GM12873 (cell line): ENCODE data around the gene FJX1.

Source experiments
- TF ChIP-seq, protein P1 (sequence below): IDR thresholded peaks from 2 replicates; pipeline ENCODE4 v1.5.1; 2012; ENCODE audit warnings: low read depth, mild to moderate bottlenecking, moderate library complexity, low read length, control low read depth; ENCODE audit not compliant: insufficient read depth; ENCODE audit errors: missing control alignments

The FJX1 gene

DNA sequence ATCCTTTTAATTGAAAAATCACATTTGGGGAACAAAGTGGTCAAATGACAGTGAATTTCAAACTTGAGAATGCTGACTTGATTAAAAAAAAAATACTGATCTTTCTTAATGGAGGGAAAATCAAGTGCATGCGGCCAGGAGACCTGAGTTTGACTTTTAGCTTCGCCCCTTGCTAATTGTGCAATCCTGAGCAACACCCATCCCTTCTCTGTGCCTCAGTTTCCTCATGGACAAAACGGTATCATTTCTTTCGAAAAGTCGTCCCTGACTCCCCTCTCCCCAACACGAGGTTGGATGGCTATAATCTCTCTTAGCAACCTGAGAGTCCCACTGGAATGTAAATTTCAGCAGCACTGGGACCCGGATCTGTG, 959 bp upstream of the FJX1 start:
- TF ChIP-seq, protein P1, sequence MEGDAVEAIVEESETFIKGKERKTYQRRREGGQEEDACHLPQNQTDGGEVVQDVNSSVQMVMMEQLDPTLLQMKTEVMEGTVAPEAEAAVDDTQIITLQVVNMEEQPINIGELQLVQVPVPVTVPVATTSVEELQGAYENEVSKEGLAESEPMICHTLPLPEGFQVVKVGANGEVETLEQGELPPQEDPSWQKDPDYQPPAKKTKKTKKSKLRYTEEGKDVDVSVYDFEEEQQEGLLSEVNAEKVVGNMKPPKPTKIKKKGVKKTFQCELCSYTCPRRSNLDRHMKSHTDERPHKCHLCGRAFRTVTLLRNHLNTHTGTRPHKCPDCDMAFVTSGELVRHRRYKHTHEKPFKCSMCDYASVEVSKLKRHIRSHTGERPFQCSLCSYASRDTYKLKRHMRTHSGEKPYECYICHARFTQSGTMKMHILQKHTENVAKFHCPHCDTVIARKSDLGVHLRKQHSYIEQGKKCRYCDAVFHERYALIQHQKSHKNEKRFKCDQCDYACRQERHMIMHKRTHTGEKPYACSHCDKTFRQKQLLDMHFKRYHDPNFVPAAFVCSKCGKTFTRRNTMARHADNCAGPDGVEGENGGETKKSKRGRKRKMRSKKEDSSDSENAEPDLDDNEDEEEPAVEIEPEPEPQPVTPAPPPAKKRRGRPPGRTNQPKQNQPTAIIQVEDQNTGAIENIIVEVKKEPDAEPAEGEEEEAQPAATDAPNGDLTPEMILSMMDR: no peak

DNA sequence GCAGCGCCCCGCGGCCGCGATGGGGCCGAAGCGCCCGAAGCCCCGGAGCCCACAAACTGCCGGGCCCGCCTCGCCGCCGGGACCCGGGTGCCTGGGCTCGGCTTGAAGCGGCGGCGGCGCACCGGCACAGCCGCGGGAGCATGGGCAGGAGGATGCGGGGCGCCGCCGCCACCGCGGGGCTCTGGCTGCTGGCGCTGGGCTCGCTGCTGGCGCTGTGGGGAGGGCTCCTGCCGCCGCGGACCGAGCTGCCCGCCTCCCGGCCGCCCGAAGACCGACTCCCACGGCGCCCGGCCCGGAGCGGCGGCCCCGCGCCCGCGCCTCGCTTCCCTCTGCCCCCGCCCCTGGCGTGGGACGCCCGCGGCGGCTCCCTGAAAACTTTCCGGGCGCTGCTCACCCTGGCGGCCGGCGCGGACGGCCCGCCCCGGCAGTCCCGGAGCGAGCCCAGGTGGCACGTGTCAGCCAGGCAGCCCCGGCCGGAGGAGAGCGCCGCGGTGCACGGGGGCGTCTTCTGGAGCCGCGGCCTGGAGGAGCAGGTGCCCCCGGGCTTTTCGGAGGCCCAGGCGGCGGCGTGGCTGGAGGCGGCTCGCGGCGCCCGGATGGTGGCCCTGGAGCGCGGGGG, 346 bp downstream of the FJX1 start:
- TF ChIP-seq, protein P1: peak; percentile 22

DNA sequence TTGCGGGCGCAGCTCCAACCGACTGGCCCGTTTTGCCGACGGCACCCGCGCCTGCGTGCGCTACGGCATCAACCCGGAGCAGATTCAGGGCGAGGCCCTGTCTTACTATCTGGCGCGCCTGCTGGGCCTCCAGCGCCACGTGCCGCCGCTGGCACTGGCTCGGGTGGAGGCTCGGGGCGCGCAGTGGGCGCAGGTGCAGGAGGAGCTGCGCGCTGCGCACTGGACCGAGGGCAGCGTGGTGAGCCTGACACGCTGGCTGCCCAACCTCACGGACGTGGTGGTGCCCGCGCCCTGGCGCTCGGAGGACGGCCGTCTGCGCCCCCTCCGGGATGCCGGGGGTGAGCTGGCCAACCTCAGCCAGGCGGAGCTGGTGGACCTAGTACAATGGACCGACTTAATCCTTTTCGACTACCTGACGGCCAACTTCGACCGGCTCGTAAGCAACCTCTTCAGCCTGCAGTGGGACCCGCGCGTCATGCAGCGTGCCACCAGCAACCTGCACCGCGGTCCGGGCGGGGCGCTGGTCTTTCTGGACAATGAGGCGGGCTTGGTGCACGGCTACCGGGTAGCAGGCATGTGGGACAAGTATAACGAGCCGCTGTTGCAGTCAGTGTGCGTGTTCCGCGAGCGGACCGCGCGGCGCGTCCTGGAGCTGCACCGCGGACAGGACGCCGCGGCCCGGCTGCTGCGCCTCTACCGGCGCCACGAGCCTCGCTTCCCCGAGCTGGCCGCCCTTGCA, 1.0 kb downstream of the FJX1 start:
- TF ChIP-seq, protein P1: peak; percentile 30

DNA sequence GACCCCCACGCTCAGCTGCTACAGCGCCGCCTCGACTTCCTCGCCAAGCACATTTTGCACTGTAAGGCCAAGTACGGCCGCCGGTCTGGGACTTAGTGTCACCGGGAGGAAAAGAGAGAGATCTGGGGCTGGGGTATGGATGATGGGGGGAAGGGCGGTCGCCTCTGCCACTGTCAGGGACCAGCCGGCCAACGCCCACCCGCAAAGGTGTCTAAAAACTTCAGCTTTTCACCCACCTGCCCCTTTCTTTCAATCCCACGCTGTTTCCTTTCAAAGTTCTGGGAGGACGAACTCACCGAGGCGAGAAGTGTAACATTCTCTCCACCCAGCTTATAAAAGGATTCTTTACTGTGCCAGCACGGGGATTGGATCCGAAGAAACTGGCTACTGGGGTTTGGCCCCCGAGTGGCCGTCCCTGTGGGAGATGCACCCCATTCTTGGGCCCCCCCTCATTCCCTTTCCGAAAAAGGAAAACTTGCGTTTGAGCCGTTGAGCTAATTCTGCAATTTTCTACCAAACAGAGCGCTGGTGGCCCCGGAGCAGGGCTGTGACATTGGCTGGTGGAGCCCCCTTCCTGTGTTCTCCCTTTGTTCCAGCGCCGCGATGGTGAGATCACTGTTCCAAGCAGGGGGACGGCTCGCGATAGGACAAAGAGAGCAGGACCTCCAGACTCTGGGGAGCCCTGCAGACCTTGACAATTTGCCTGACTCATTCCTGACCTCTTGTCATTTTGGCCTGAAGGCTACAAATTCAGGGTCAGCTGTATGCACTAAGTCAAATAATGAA, 1.8 kb downstream of the FJX1 start:
- TF ChIP-seq, protein P1: no peak

DNA sequence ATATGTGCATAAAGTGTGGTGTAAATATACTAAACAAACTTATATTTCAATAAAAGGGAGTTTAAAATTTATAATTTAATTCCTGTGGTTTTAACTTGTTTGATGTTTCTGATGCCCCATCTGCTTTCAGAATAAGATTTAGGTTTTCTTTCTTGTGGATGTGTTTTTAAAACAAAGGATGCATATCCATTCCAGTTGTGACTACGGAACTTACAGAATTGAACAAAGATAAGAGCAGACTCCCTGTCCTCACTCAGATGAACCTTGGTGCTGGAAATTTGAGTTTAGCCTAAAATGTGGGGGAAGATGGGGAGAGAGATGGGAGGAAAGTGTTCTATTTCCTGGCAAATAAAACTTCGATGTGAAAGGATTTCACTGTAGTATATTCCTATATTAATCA, 2.5 kb downstream of the FJX1 start:
- TF ChIP-seq, protein P1: no peak

DNA sequence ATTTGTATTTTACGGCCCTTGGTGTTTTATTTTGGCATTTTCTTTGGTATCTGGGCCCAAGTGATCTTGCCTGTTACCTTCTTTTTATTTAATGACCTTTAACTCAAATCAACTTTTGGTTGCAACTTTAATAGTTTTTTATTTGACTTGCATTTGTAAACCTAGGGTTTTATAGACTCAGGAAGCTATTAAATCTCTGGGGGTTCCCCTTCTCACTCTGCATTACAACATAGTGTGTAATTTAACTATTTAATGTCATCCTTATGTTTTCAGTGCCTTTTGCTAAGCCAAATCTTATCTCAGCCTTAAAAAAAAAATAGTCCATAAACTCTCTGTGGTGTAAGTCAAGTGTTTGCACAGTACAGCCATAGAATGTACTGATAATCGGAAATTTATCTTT, 3.4 kb downstream of the FJX1 start:
- TF ChIP-seq, protein P1: no peak

DNA sequence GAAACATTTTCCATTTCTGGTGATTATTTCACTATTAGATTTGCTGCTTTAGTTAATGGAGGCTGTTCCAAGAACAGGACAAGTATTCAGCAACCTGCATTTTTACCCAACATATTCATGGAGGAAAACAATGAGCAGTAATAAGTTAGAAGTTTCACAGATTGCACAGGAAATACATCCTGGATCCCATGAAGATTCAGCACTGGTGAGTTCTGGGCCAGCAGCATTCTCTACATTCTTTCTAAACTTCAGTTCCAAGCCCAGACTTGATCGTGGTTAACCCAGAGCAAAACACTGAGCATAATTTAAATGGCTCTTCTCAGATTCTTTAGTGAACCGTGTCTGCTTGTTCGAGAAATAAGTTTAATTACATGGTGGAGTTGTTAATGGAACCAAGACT, 3.8 kb downstream of the FJX1 start:
- TF ChIP-seq, protein P1: no peak
